OCI-LY3 (cell line): ENCODE data around the gene LINS1.

Experiments used
- CTCF ChIP-seq: fragments of 200-600, 300-600 bp; sonication (generic); IDR thresholded peaks from 2 replicates; pipeline ENCODE4 v1.5.1; 2014; ENCODE audit warnings: antibody characterized with exemption, low read length, low read depth
- EZH2phosphoT487 ChIP-seq: fragments of 200-600 bp; shearing (Covaris generic); IDR thresholded peaks from 2 replicates; pipeline ENCODE4 v1.6.1; 2018; ENCODE audit warnings: antibody characterized with exemption, mixed run types, low read depth

- TF ChIP-seq CTCF (no peak), EZH2phosphoT487 (no peak)
Measured at GRCh38 chr15:100570275-100570674, 31.7 kb downstream of the LINS1 start.
